AG04450 (cell line): ENCODE results near the gene MYO18A. TPM values are rescaled to one million over a fixed set of nuclear protein-coding genes. Genes with fewer than 3 reads are reported as not detected.
A peak's percentile ranks its signal among the peaks of the same experiment; 100 is the strongest.

Source experiments
- CTCF ChIA-PET: fragments of 300-600, 350-600 bp; formaldehyde crosslinking; extraction: SDS; loops from one replicate; lab custom pipeline; 2022; ENCODE audit warnings: antibody characterized with exemption, inconsistent platforms; lab: Charles Lee
- POLR2A ChIA-PET: fragments of 350-600 bp; formaldehyde crosslinking; extraction: SDS; loops from one replicate; lab custom pipeline; 2021; ENCODE audit warnings: antibody characterized with exemption, inconsistent platforms; lab: Yijun Ruan, JAX
- DNase-seq: peaks from one replicate; pipeline ENCODE4 v3.0.0-alpha.2; 2011; ENCODE audit warnings: low read depth, low spot score
- H3K27ac ChIP-seq: one replicate; pipeline ENCODE4 v1.5.1; 2012; ENCODE audit warnings: low read depth, low read length, control low read depth
- H3K27me3 ChIP-seq: one replicate; pipeline ENCODE4 v1.6.0; 2012; ENCODE audit warnings: low read length; ENCODE audit not compliant: control insufficient read depth, insufficient read depth
- H3K4me3 ChIP-seq: 2 replicates; pipeline ENCODE4 v1.5.1; 2011; ENCODE audit warnings: mild to moderate bottlenecking, low read depth, low read length, control low read depth
- H3K9me3 ChIP-seq: 2 replicates; pipeline ENCODE4 v1.5.1; 2012; ENCODE audit warnings: low read length; ENCODE audit not compliant: control insufficient read depth, insufficient read depth
- CTCF ChIP-seq: IDR thresholded peaks from 2 replicates; pipeline ENCODE4 v1.5.1; 2011; ENCODE audit warnings: low read depth, low read length, control low read depth, inconsistent platforms
- polyA plus RNA-seq: library from polyadenylated mRNA; depleted of rRNA; stranded (reverse); fragments of >200 nt; gene quantifications from 2 replicates; pipeline ENCODE4 v1.2.3, GENCODE V29; 2011

Gene MYO18A
- polyA plus RNA-seq, 1 experiment = 9.8 TPM

DNA sequence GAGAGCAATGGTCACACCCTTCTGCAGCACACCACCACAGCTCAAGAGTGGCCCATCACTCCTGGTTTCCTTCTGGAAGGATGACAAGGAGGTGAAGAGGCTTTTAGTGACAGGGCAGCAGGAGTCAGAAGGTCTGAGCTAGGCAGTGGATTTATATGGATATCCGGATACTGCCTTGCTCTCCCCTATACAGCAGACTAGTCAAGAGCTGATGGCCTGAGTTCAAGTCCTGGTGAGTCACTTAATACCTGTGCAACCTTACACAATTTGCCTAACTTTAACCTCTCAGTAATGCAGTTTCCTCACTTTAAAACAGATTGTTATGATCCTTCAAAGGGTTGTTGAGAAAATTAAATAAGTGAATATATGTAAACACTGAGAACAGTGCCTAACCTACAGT, 22.9 kb downstream of the MYO18A start:
- no peak overlapping the region for H3K4me3 ChIP-seq
- TF ChIP-seq CTCF = no peak
- POLR2A ChIA-PET = no interaction called here
- CTCF ChIA-PET = interaction anchor here (1.4 to 3.5 kb wide), 4 partner anchors 8 to 62 kb away, joined by 4 to 18 read pairs (median 10); partner anchors contain the start of gene MYO18A
- H3K27me3 ChIP-seq = no peaks in the 10 kb centered on the region
- no peaks in the 10 kb centered on the region for H3K9me3 ChIP-seq
- DNase-seq = no peak
- H3K27ac ChIP-seq = no peak overlapping the region

GRCh38 chr17:29156781-29157180, 23.4 kb downstream of the MYO18A start:
- TF ChIP-seq CTCF = no peak
- no peak overlapping the region for H3K4me3 ChIP-seq
- ChIA-PET CTCF (interaction anchor here (1.4 to 3.5 kb wide), 4 partner anchors 7 to 62 kb away, joined by 4 to 18 read pairs (median 10); partner anchors contain the start of gene MYO18A), POLR2A (no interaction called here)
- no peak for DNase-seq
- no peak overlapping the region for H3K27ac ChIP-seq
- H3K27me3 ChIP-seq = no peaks in the 10 kb centered on the region
- H3K9me3 ChIP-seq = no peaks in the 10 kb centered on the region

GRCh38 chr17:29155966-29156338, 24.2 kb downstream of the MYO18A start:
- no peaks in the 10 kb centered on the region for H3K9me3 ChIP-seq
- H3K27ac ChIP-seq = peak overlapping the region; percentile 80
- CTCF ChIA-PET = interaction anchor here (0.8 to 3.5 kb wide), 6 partner anchors 10 to 135 kb away, joined by 3 to 18 read pairs (median 4); partner anchors contain the start of gene MYO18A
- H3K27me3 ChIP-seq = no peaks in the 10 kb centered on the region
- no peak for TF ChIP-seq CTCF
- no peak for DNase-seq
- POLR2A ChIA-PET = no interaction called here
- H3K4me3 ChIP-seq = no peak overlapping the region

- no peaks in the 10 kb centered on the region for H3K9me3 ChIP-seq
- TF ChIP-seq CTCF = no peak
- H3K27ac ChIP-seq = peak overlapping the region; percentile 80
- DNase-seq = no peak
- H3K27me3 ChIP-seq = no peaks in the 10 kb centered on the region
- H3K4me3 ChIP-seq = no peak overlapping the region
- CTCF ChIA-PET = interaction anchor here (0.8 to 3.5 kb wide), 6 partner anchors 10 to 135 kb away, joined by 3 to 18 read pairs (median 4); partner anchors contain the start of gene MYO18A
- POLR2A ChIA-PET = no interaction called here
Observed at GRCh38 chr17:29155227-29155965, 24.8 kb downstream of the MYO18A start.
